ENCODE data around the gene ITSN1. TPM values are rescaled to one million over a fixed set of nuclear protein-coding genes. Genes with fewer than 3 reads are reported as not detected.

ITSN1 gene
- total RNA-seq, 1 donor from 2014 or later, result 44.0 TPM

DNA sequence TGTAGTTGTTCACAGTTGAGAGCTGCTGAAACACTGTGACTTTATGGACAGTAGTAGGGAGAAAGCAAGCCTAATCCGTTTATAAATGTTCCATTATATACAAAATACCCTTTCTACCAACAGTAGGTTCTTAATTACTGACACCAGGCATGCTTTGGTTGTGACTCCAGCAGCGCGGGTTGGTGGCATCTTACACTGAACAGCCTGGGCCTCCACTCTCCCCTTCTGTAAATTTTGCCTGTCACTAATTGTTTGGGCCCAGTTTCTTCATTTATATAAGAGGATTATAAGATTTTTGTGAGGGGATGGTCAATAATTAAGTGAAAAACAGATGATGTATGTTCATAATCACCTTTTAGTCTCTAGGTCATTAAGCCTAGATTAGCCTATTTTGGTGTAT lies 58.2 kb downstream of the ITSN1 start:
- H3K36me3 Mint-ChIP-seq (ENCODE audit: unreplicated experiment), result peaks cover 1% of the 10 kb centered on the region
- TF ChIP-seq, protein P1, sequence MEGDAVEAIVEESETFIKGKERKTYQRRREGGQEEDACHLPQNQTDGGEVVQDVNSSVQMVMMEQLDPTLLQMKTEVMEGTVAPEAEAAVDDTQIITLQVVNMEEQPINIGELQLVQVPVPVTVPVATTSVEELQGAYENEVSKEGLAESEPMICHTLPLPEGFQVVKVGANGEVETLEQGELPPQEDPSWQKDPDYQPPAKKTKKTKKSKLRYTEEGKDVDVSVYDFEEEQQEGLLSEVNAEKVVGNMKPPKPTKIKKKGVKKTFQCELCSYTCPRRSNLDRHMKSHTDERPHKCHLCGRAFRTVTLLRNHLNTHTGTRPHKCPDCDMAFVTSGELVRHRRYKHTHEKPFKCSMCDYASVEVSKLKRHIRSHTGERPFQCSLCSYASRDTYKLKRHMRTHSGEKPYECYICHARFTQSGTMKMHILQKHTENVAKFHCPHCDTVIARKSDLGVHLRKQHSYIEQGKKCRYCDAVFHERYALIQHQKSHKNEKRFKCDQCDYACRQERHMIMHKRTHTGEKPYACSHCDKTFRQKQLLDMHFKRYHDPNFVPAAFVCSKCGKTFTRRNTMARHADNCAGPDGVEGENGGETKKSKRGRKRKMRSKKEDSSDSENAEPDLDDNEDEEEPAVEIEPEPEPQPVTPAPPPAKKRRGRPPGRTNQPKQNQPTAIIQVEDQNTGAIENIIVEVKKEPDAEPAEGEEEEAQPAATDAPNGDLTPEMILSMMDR (IDR thresholded peaks at IDR 0.05), result no peak

DNA sequence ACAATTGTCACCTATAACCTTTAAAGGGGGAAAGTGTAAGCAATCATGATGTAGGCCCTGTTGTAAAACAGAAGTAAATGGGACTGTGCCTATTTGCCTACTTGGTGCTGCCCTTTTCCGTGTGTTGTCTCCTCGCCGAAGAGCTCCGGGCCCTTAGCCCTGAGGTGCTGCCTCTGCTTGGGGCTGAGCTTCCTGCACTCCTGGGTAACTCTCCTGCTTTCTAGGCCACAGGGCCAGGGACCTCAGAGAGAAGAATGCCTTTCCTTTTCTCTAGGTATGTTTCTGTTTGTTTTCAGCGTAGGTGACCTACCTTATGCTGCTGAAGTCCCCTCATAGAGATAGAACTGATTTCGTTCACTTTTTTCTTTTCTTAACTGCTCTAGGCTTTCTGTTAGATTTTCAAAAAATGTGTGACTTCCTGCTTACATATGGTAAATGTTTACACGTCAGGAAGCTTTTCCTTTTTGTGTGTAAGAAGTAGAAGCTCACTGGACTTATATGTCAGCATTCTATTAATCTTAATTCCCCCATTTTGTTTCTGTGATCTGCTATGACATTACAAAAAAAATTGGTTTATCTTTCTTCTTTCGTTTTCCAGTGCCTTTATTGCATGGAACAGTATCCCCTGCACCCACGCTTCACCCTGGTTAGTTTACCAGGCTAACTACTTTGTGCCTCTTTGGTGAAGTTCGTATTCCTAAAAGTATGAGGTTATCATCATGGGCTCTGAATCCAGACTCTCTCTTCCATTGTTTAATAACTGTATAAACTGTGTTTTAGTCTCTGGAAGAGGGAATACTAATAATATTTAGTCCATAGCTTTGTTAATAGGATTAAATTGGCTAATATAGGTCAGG lies 61.7 kb downstream of the ITSN1 start:
- peak overlapping the region; percentile 38 for H3K27ac Mint-ChIP-seq (ENCODE audit: unreplicated experiment)
- peaks cover 7% of the 10 kb centered on the region for H3K9me3 Mint-ChIP-seq (ENCODE audit: unreplicated experiment)
- H3K27me3 Mint-ChIP-seq (ENCODE audit: unreplicated experiment), result no peaks in the 10 kb centered on the region
- DNase-seq (ENCODE audit: extremely low spot score, unreplicated experiment), result no peak
- peaks cover 12% of the 10 kb centered on the region for H3K4me1 Mint-ChIP-seq (ENCODE audit: unreplicated experiment)
- no peak overlapping the region for H3K4me3 Mint-ChIP-seq (ENCODE audit: unreplicated experiment)
- TF ChIP-seq, protein P1 (IDR thresholded peaks at IDR 0.05), result no peak
- H3K36me3 Mint-ChIP-seq (ENCODE audit: unreplicated experiment), result peaks cover 11% of the 10 kb centered on the region

More for the DNA sequence above, 58.2 kb downstream of the ITSN1 start:
- Mint-ChIP-seq H3K27ac (ENCODE audit: unreplicated experiment) (no peak overlapping the region), H3K4me3 (ENCODE audit: unreplicated experiment) (no peak overlapping the region), H3K9me3 (ENCODE audit: unreplicated experiment) (no peaks in the 10 kb centered on the region), H3K4me1 (ENCODE audit: unreplicated experiment) (peaks cover 15% of the 10 kb centered on the region), H3K27me3 (ENCODE audit: unreplicated experiment) (no peaks in the 10 kb centered on the region)
- DNase-seq (ENCODE audit: extremely low spot score, unreplicated experiment), result no peak

DNA sequence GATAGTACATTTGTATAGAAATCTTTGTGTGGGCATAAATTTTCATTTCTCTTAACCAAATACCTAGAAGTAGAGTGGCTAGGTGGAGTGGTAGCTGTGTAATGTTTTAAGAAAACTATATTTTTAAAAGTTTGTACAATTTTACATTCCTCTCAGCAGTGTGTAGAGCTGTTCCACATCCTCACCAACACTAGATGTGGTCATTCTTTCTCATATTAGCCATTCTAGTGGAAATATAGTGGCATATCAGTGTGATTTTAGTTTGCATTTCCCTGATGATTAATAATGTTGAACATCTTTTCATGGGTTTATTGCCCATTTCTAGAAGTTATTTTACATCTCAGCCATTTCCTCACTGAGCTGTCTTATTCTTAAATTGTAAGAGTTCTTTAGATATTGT lies 65.5 kb downstream of the ITSN1 start:
- peaks cover 31% of the 10 kb centered on the region for H3K4me1 Mint-ChIP-seq (ENCODE audit: unreplicated experiment)
- H3K9me3 Mint-ChIP-seq (ENCODE audit: unreplicated experiment), result peaks cover 13% of the 10 kb centered on the region
- TF ChIP-seq, protein P1 (IDR thresholded peaks at IDR 0.05), result no peak
- H3K36me3 Mint-ChIP-seq (ENCODE audit: unreplicated experiment), result peaks cover 17% of the 10 kb centered on the region
- H3K27me3 Mint-ChIP-seq (ENCODE audit: unreplicated experiment), result no peaks in the 10 kb centered on the region
- H3K4me3 Mint-ChIP-seq (ENCODE audit: unreplicated experiment), result no peak overlapping the region
- no peak overlapping the region for H3K27ac Mint-ChIP-seq (ENCODE audit: unreplicated experiment)
- DNase-seq (ENCODE audit: extremely low spot score, unreplicated experiment), result no peak

DNA sequence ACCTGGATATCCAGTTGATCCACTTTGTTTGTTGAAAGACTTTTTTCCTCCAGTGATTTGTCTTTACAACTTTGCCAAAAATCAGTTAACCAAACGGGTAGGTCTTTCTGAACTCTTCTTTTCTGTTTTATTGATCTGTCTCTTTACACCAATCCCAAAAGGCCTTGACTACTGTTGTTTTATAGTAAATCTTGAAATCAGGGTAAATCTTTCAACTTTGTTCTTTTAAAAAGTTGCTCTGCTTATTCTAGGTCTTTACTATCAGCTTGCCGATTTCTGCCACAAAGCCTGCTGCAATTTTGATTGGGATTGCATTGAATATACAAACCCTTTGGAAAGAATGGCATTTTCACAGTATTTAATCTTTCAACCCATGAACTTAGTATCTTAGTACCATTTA lies 66.6 kb downstream of the ITSN1 start:
- H3K4me1 Mint-ChIP-seq (ENCODE audit: unreplicated experiment), result peaks cover 26% of the 10 kb centered on the region
- no peak overlapping the region for H3K27ac Mint-ChIP-seq (ENCODE audit: unreplicated experiment)
- no peaks in the 10 kb centered on the region for H3K27me3 Mint-ChIP-seq (ENCODE audit: unreplicated experiment)
- no peak overlapping the region for H3K4me3 Mint-ChIP-seq (ENCODE audit: unreplicated experiment)
- no peak for DNase-seq (ENCODE audit: extremely low spot score, unreplicated experiment)
- TF ChIP-seq, protein P1 (IDR thresholded peaks at IDR 0.05), result no peak
- H3K36me3 Mint-ChIP-seq (ENCODE audit: unreplicated experiment), result peaks cover 17% of the 10 kb centered on the region
- H3K9me3 Mint-ChIP-seq (ENCODE audit: unreplicated experiment), result peaks cover 13% of the 10 kb centered on the region

DNA sequence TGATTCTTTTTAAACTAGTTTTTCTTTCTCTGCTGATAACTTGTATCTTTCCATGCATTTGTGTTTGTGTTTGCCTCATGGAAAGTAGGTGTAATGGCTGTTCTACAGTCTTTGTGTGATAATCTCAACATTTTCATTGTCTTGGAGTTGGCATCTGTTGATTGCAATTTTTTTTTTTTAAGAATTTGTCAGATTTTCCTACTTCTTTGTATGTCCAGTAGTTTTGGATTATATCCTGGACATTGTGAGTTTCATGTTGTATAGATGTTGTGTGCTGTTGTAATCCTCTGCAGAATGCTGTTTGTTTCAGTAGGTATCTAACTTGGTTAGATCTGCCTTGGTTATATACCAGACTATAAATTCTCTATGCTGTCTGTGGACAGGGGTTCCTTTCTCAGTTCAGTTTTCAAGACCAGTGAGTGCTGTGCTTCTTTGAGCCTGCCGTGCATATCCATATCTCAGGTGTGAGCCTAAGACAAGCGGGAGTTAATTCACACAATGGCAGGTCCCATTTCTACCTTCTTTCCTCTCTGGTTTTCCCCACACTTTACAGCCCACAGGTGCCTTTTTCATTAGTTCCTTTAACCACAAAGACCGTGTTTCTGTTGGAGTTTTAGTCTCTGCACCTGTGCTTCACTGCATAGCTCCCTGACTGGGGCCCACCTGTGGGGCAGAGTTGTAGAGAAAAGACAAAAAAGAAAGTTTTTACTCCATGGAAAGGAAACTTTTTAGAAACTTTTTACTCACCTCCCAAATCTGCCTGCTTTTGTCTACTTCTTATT lies 69.9 kb downstream of the ITSN1 start:
- no peaks in the 10 kb centered on the region for H3K27me3 Mint-ChIP-seq (ENCODE audit: unreplicated experiment)
- H3K9me3 Mint-ChIP-seq (ENCODE audit: unreplicated experiment), result peaks cover 13% of the 10 kb centered on the region
- no peak for DNase-seq (ENCODE audit: extremely low spot score, unreplicated experiment)
- H3K36me3 Mint-ChIP-seq (ENCODE audit: unreplicated experiment), result peaks cover 17% of the 10 kb centered on the region
- TF ChIP-seq, protein P1 (IDR thresholded peaks at IDR 0.05), result no peak
- H3K27ac Mint-ChIP-seq (ENCODE audit: unreplicated experiment), result no peak overlapping the region
- peaks cover 19% of the 10 kb centered on the region for H3K4me1 Mint-ChIP-seq (ENCODE audit: unreplicated experiment)
- H3K4me3 Mint-ChIP-seq (ENCODE audit: unreplicated experiment), result no peak overlapping the region

Data from osteocyte (in vitro differentiated cells).